ENCODE measurements around the gene CWF19L2. TPM values are rescaled to one million over a fixed set of nuclear protein-coding genes. Genes with fewer than 3 reads are reported as not detected.

The CWF19L2 gene
- total and polyA plus RNA-seq, 2 of the 8 experiments (the other 6 are each of a cell fraction or from before 2014, with no cell fraction given) = 2.2 to 16.6 TPM

DNA sequence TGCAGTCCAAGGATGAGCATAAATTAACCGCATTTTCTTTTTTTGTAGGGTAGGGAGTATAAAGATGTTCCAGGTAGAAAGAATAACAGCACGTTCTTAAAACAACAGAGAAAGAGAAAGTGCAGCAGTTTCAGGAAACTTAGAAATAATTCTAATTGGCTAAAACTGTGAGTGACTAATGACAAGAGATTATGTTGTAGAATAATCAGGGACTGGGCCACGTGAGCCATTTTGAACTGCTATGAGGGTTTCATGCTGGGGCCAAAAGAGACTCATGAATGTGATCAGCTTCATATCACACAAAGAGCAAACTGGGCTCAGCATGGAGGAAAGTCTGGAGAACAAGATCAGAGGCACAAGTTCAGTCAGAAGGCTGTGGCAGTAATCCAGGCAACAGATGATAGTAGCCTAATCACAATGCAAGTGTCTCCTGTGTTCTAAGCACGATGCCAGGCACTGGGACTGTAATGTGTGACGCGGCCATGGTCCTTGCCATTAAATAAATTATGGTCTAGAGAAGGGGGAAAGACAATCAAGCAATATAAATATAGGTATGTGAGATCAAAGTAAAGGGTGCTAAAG is 17.9 kb downstream of the CWF19L2 start:
- Histone ChIP-seq H2BK12ac (ENCODE audit: low read depth, low read length) (no peak overlapping the region), H3K36me3 (ENCODE audit: control insufficient read depth in 2 of 4, insufficient read depth in 4 of 4, low read length in 3 of 4) (peaks cover 0 to 23% (median 15%) of the 10 kb centered on the region in 4 experiments; a peak in 6 of 8 replicates), H3K4me1 (replicated peaks in 1 of 4; ENCODE audit: control insufficient read depth in 3 of 4, insufficient read depth in 4 of 4, low read length in 3 of 4) (no peaks in the 10 kb centered on the region), H3K9ac (replicated peaks in 1 of 4; ENCODE audit: extremely low read depth in 1 of 4, low read depth in 3 of 4, low read length in 3 of 4) (no peak overlapping the region), H3K56ac (replicated peaks; ENCODE audit: insufficient read length, low read depth, low read length) (no peak overlapping the region), H3K27me3 (replicated peaks in 1 of 4; ENCODE audit: control insufficient read depth in 3 of 4, extremely low read depth in 1 of 4, insufficient read depth in 3 of 4, low read length in 3 of 4) (no peaks in the 10 kb centered on the region), H3K23me2 (ENCODE audit: low read depth, low read length) (no peaks in the 10 kb centered on the region), H3K27ac (ENCODE audit: low read depth, low read length) (no peak overlapping the region), H3K4me2 (ENCODE audit: insufficient read depth in 1 of 2, low read depth in 2 of 2, low read length in 2 of 2) (no peak overlapping the region), H2AK5ac (ENCODE audit: low read depth, low read length) (no peak overlapping the region), H4K5ac (ENCODE audit: insufficient read length, low read depth, low read length) (no peak overlapping the region), H4K8ac (ENCODE audit: extremely low read depth, insufficient read depth, low read length) (no peak overlapping the region), H3K4ac (replicated peaks; ENCODE audit: insufficient read length, low read depth, low read length) (no peak overlapping the region), H4K91ac (replicated peaks; ENCODE audit: insufficient read length, low read length) (no peak overlapping the region), H3K79me2 (ENCODE audit: control insufficient read depth in 1 of 2, insufficient read depth in 2 of 2, low read length in 2 of 2) (peaks cover 0 to 3% of the 10 kb centered on the region in 2 experiments; a peak in 1 of 4 replicates), H3K79me1 (ENCODE audit: low read depth, low read length) (no peaks in the 10 kb centered on the region), H3K9me3 (ENCODE audit: insufficient read depth in 2 of 2, low read depth in 1 of 2, low read length in 1 of 2) (no peaks in the 10 kb centered on the region), H2AFZ (ENCODE audit: low read length) (no peak overlapping the region), H4K20me1 (replicated peaks in 1 of 2; ENCODE audit: control insufficient read depth in 1 of 2, insufficient read depth in 2 of 2, low read length in 2 of 2) (no peaks in the 10 kb centered on the region), H2BK20ac (ENCODE audit: low read length) (no peak overlapping the region), H3K14ac (ENCODE audit: insufficient read length) (no peak overlapping the region), H3K23ac (ENCODE audit: insufficient read length) (no peak overlapping the region), H2BK15ac (ENCODE audit: low read length) (no peak overlapping the region), H2BK120ac (replicated peaks; ENCODE audit: low read depth, low read length) (no peak overlapping the region), H2BK5ac (ENCODE audit: low read depth, low read length) (no peak overlapping the region), H3K18ac (ENCODE audit: extremely low read depth, low read length) (no peak overlapping the region), H3K4me3 (ENCODE audit: extremely low read depth in 1 of 4, insufficient read depth in 2 of 4, low read depth in 3 of 4, low read length in 4 of 4) (no peak overlapping the region)
- no peak for FAIRE-seq
- TF ChIP-seq RXRA (IDR thresholded peaks at IDR 0.05; ENCODE audit: insufficient read depth, low read depth, low read length) = no peak
- TF ChIP-seq RFX5 (IDR thresholded peaks at IDR 0.05; ENCODE audit: borderline replicate concordance, low read depth, low read length) = no peak
- no peak for TF ChIP-seq EZH2 (IDR thresholded peaks at IDR 0.05; ENCODE audit: low read depth, low read length, severe bottlenecking)
- TF ChIP-seq JUND (IDR thresholded peaks at IDR 0.05; ENCODE audit: low read length) = no peak
- TF ChIP-seq TEAD4 (IDR thresholded peaks at IDR 0.05; ENCODE audit: low read depth, low read length) = no peak
- TF ChIP-seq BRCA1 (IDR thresholded peaks at IDR 0.05; ENCODE audit: low read depth, low read length) = no peak
- no peak for TF ChIP-seq RAD21 (IDR thresholded peaks at IDR 0.05 in 1 of 2, conservative IDR thresholded peaks at IDR 0.05 in 1 of 2; ENCODE audit: low read depth in 2 of 2, low read length in 2 of 2)
- TF ChIP-seq SP1 (IDR thresholded peaks at IDR 0.05; ENCODE audit: low read depth, low read length) = no peak
- no peak for TF ChIP-seq EP300 (IDR thresholded peaks at IDR 0.05; ENCODE audit: borderline replicate concordance in 1 of 2, low read depth in 2 of 2, low read length in 2 of 2)
- TF ChIP-seq HDAC6 (IDR thresholded peaks at IDR 0.05; ENCODE audit: low read depth, low read length) = no peak
- no peak for TF ChIP-seq USF2 (IDR thresholded peaks at IDR 0.05; ENCODE audit: low read length)
- no peak for TF ChIP-seq HDAC2 (IDR thresholded peaks at IDR 0.05; ENCODE audit: borderline replicate concordance in 1 of 2, low read depth in 2 of 2, low read length in 2 of 2)
- CTCF ChIA-PET (ENCODE audit: partially characterized antibody) = no interaction called here
- POLR2A ChIA-PET (ENCODE audit: partially characterized antibody) = no interaction called here
- DNase-seq (ENCODE audit: low read depth in 1 of 2, low spot score in 2 of 2) = no peak
- 82% methylated on average over 6 of the region's 6 CpGs; no CpG with 5 or more reads in 1 of the 2 experiments for WGBS, 2 experiments (ENCODE audit: extremely low coverage in 1 of 2, insufficient coverage in 1 of 2, insufficient read length in 1 of 2, insufficient replicate concordance in 2 of 2, low coverage in 1 of 2, low lambda C conversion rate in 2 of 2, missing lambda C conversion rate in 1 of 2)
